Subcutaneous adipose tissue (tissue), 4 donors: ENCODE results near the gene PPP2R3B. TPM values are rescaled to one million over a fixed set of nuclear protein-coding genes. Genes with fewer than 3 reads are reported as not detected.

ENCODE experiments used
- CTCF ChIP-seq: fragments of 450-650 bp; IDR thresholded peaks from one replicate; pipeline ENCODE4 v1.5.1; 2016; ENCODE audit warnings: low read depth, mild to moderate bottlenecking, control low read depth, antibody characterized with exemption, moderate library complexity
- total RNA-seq, 4 donors: library from RNA; depleted of rRNA; stranded (reverse); fragments of >200 nt; gene quantifications; one replicate each; pipeline ENCODE4 v1.1.0, GENCODE V29; 2016

Gene PPP2R3B
- total RNA-seq, 4 donors from 2014 or later: 5.9 to 23.2 (median 8.3) TPM

- TF ChIP-seq CTCF: no peak
Measured at GRCh38 chrX:353566-354535, 32.9 kb downstream of the PPP2R3B start.

- TF ChIP-seq CTCF: no peak
Measured at GRCh38 chrX:352582-353314, 34.0 kb downstream of the PPP2R3B start.

GRCh38 chrX:352181-352580 lies 34.5 kb downstream of the PPP2R3B start:
- TF ChIP-seq CTCF: no peak

GRCh38 chrX:351736-352135 lies 35.0 kb downstream of the PPP2R3B start:
- TF ChIP-seq CTCF: no peak

- no peak for TF ChIP-seq CTCF
Measured at GRCh38 chrX:350534-351323, 36.0 kb downstream of the PPP2R3B start.

- TF ChIP-seq CTCF: no peak
Measured at GRCh38 chrX:350148-350533, 36.6 kb downstream of the PPP2R3B start.
